GM19324 (cell line): ENCODE measurements around the gene TOX2.

Source experiments
- ATAC-seq: cut with Tn5 transposase; IDR thresholded peaks from one replicate; pipeline ENCODE4 v1.9.1; 2021; ENCODE audit warnings: mild to moderate bottlenecking, moderate library complexity; ENCODE audit not compliant: unreplicated experiment, low FRiP score

TOX2 gene

GRCh38 chr20:44073011-44073674, 158.5 kb downstream of the TOX2 start:
- no peak for ATAC-seq

GRCh38 chr20:44073675-44074071, 159.0 kb downstream of the TOX2 start:
- no peak for ATAC-seq

GRCh38 chr20:44074252-44075151, 159.8 kb downstream of the TOX2 start:
- ATAC-seq: no peak

GRCh38 chr20:44075191-44075949, 160.7 kb downstream of the TOX2 start:
- ATAC-seq: no peak

DNA sequence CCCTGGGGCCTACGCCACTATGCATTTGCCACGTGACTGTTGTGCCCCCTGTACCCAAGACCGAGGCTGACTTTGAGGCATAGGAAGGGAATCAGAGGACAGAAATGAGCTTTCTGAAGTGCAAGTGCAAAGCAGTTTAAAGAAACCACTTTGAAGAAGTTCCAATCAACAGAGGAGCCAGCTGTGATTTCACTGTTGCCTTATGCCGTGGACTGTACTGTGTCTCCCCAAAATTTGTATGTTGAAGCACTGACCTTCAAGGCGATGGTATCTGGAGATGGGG, 161.2 kb downstream of the TOX2 start:
- ATAC-seq: no peak

DNA sequence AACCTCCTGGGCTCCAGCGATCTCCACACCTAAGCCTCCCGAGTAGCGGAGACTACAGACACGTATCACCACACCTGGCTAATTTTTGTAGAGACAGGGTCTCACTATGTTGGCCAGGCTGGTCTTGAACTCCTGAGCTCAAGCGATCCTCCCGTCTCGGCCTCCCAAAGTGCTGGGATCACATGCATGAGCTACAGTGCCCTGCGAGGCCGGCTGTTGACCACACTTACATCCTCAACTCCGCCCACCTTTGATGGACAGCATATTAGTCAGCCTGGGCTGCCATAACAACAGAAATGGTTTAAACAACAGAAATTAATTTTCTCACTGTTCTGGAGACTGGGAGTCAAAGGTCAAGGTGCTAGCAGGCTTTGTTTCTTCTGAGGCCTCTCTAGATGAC, 164.6 kb downstream of the TOX2 start:
- ATAC-seq: no peak

GRCh38 chr20:44080064-44080463, 165.4 kb downstream of the TOX2 start:
- ATAC-seq: no peak

- no peak for ATAC-seq
Measured at GRCh38 chr20:44080646-44081267, 166.1 kb downstream of the TOX2 start.

DNA sequence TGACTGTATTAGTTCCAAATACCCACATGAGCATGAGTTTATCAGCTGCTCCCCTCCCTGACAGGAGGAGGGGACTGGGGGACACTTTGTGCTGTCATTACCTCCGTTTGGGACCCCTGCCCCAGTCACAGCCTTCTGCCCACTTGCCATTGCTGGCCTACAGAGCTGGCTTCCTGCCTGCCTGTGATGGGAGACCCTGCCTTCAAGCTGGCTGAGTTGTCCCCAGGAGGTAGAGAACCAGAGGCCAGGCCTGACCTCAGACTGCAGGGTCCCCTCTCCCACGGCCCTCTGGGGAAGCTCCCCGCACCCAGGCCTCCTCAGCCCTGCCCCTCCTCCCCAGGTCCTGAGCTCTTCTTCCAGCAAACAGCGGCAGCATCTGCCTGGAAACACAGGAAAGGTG, 166.8 kb downstream of the TOX2 start:
- no peak for ATAC-seq

DNA sequence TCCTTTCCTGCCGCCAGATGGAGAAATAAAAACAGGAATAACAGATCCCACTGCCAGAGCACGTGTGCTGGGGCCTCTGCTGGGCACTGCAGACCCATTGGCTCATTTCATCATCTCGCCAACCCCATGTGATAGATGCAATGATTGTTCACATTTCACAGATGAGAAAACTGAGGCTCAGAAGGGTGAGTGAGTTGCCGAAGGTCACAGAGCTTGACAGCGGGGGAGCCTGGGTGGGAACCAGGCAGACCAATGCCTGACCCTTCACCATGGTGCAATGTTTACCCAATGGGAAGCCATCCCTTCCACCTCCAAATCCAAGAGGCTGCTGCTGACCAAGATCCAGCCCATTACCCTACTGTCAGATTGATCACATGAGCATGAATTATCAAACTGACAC, 167.2 kb downstream of the TOX2 start:
- no peak for ATAC-seq

DNA sequence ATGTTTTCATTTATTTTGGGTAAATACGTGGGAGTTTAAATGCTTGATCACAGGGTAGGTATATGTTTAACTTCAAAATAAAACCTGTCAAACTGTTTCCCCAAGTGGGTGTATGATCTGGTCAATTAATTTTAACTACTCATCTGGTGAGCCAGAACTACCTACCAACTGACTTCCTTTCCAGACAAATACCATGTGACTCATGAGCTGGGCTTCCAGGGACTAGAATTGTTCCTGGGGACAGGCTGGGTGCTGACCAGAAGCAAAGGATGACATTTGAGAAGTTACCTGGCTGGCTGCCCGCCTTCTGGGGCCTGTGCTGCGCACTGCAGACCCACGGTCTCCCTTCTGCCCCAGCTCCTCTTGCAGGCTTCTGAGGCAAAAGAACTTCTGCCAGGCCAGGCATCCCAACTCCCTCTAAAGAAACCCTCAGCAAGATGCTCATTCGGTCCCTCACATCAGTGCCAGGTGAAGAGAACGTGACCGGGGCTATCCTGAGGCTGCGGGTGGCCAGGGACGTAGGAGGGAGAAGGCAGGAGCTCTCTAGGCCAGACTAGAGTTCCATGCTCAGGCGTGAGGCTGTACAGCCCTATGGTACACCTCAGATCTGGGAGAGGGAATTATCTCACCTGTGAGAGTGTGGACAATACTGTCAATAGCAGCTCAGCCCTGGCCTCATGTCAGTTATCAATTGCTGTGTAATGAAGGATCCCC, 168.7 kb downstream of the TOX2 start:
- no peak for ATAC-seq

DNA sequence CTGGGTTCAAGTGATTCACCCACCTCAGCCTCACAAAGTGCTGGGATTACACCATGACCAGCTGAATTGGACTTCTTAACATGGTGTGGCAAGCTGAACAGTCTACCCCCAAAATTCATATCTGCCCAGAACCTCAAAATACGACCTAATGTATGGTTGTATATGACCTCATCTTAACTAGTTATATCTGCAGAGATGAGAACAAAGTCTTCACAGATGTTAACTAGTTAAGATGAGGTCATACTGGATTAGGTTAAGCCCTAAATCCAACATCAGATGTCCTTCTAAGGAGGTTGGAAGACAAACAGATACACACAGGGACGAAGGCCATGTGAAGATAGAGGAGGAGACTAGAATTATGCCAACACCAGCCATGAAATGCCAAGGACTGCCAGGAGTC, 169.8 kb downstream of the TOX2 start:
- ATAC-seq: no peak

GRCh38 chr20:44084891-44085290, 170.2 kb downstream of the TOX2 start:
- no peak for ATAC-seq

GRCh38 chr20:44085616-44086434, 171.2 kb downstream of the TOX2 start:
- no peak for ATAC-seq

GRCh38 chr20:44087051-44087856, 172.6 kb downstream of the TOX2 start:
- no peak for ATAC-seq

DNA sequence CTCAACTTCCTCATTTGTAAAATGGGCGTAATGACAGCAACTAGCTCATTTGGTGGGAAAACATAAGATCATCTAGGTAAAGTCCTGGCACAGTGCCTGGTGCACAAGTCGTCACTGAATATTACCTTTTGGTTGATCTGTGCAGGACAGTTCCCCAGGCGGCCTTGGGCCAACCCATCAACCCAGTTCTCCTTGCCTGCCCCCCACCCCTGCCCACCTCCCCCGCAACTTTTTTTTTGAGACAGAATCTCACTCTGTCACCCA, 173.1 kb downstream of the TOX2 start:
- ATAC-seq: no peak

DNA sequence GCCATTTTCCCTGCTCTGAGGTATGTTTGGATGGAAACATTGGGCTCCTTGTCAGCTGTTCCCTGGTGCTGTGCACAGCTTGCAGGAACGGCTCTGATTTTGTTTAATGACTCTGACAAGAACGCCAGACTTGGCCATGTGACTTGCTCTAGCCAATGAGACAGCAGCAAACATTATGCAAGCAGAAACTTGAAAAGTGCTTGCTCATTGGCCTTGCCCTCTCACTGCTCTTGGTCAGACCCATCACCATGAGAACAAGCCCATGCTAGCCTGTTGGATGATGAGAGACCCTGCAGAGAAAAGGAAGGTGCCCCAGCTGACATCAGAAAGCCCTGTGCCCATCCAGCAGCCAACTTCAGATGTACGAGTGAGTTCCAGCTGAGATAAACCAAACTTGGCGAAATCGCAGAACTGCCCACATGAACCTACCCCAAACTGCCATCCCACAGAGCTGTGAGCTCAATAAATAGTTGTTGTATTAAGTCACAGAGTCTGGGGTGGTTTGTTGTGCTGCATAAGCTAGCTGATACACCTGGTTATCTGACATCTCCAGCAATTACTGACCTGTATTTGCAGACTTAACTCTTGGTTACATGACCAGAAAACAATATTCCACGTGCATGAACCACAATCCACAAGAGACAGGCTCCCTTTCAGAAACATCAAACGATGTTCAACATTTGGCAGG, 175.5 kb downstream of the TOX2 start:
- ATAC-seq: no peak

DNA sequence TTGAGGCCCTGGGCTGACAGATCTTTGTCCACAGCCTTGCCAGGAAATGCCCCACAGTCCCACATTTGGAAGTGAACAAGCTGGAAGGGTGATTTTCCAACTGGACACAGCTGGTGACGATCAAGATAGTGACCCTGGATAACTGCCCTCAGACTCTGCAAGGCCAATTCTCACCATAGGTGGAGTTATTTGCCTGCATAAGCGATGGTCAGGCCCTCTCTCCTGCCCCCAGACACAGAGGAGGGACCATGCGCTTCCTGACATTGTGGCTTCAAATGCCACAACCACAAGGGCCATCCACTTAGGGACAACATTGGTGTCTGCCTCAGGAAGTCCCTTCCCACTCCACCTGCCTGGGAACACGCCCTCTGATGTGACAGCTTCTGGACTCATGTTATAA, 176.4 kb downstream of the TOX2 start:
- no peak for ATAC-seq
